ENCODE results near the gene SUPT3H.

DNA sequence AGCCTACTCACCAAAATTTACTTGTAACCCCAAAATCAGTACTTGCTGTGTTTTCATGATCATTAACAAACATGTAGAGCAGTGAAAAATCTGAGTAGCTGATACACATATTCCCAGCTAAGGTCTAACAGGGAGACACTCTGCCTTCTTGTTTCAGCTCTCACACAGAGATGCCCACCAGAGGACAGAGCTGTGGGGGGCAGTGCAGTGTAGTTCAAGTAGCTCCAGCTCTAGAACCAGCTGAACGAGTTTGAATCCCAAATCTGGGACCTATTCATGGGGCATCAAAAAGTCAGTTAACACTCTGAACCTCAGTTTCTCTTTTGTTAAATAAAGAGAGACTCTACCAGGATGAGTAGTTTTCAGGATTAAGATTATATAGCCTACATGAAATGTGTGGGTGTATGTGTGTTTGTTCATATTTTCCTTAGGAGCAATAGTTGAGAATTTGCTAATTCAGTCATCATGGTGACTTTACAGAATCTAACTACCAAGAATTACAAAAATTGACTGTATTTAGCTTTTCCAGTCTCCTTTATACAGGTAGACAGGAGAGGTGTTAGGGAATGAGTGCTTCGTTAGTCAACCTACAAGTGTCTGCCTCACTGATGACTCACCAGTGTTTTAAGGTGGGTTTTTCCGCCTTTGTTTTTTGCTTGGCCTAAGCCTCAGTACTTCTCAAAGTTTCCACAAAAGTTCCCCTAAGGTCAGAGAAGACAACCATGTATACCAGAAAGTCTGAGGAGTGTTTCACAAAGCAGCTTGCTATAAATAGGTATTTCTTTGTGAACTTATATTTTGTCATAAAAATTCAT, 213.6 kb downstream of the SUPT3H start:
- TF ChIP-seq CTCF (optimal IDR thresholded peaks at IDR 0.05 in 1 of 3, IDR thresholded peaks at IDR 0.05 in 1 of 3, conservative IDR thresholded peaks at IDR 0.05 in 1 of 3; ENCODE audit: extremely low read depth in 1 of 3, insufficient read depth in 2 of 3, low read length in 3 of 3): no peak
- TF ChIP-seq EZH2 (IDR thresholded peaks at IDR 0.05; ENCODE audit: low read length): no peak
